Measurements from ENCODE around the gene LMAN2L.

Gene LMAN2L

DNA sequence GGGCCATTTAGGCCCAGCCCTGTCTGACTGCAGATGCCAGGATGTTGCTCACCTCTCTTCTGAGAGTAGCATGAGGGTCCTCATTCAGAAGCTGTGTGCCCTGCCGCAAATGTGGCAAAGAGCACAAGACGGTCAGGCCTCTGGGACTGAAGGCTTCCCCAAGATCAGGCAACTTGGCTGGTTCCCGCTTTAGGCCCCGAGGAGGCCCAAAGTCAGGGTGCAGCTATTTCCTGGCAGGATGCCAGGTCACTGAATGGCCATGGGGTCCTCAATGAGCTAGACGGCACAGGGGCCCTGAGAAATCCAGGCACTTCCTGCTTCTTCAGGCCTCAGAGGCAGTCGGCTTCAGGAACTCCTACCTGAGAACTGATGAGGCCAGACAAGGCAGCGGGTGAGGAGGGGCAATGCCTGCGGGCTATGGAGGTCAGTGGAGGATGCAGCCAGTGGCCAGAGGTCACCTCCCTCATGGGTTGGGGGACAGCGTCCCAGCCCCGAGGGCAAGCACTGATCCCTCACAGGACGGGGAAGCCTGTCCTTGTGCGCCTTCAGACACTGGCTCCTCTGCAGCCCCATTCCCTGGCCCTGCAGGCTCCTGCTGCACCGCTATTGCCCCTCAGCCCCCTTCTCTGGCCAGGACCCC, 44.9 kb downstream of the LMAN2L start:
- TF ChIP-seq, protein P1, sequence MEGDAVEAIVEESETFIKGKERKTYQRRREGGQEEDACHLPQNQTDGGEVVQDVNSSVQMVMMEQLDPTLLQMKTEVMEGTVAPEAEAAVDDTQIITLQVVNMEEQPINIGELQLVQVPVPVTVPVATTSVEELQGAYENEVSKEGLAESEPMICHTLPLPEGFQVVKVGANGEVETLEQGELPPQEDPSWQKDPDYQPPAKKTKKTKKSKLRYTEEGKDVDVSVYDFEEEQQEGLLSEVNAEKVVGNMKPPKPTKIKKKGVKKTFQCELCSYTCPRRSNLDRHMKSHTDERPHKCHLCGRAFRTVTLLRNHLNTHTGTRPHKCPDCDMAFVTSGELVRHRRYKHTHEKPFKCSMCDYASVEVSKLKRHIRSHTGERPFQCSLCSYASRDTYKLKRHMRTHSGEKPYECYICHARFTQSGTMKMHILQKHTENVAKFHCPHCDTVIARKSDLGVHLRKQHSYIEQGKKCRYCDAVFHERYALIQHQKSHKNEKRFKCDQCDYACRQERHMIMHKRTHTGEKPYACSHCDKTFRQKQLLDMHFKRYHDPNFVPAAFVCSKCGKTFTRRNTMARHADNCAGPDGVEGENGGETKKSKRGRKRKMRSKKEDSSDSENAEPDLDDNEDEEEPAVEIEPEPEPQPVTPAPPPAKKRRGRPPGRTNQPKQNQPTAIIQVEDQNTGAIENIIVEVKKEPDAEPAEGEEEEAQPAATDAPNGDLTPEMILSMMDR (IDR thresholded peaks at IDR 0.05; ENCODE audit: low read depth, low read length), result no peak
- TF ChIP-seq MYC (IDR thresholded peaks at IDR 0.05; ENCODE audit: low read depth, low read length), result no peak
- TF ChIP-seq POLR2A (IDR thresholded peaks at IDR 0.05; ENCODE audit: extremely low read depth, insufficient read length), result no peak
- TF ChIP-seq MAX (IDR thresholded peaks at IDR 0.05; ENCODE audit: low read depth, low read length), result no peak
- DNase-seq (ENCODE audit: low read depth), result no peak
- no peak overlapping the region for H3K4me3 ChIP-seq (ENCODE audit: low read depth, low read length)

- no peak for DNase-seq (ENCODE audit: low read depth)
- no peak for TF ChIP-seq POLR2A (IDR thresholded peaks at IDR 0.05; ENCODE audit: extremely low read depth, insufficient read length)
- no peak for TF ChIP-seq MAX (IDR thresholded peaks at IDR 0.05; ENCODE audit: low read depth, low read length)
- no peak overlapping the region for H3K4me3 ChIP-seq (ENCODE audit: low read depth, low read length)
Observed at GRCh38 chr2:96694279-96694678, 45.6 kb downstream of the LMAN2L start.

DNA sequence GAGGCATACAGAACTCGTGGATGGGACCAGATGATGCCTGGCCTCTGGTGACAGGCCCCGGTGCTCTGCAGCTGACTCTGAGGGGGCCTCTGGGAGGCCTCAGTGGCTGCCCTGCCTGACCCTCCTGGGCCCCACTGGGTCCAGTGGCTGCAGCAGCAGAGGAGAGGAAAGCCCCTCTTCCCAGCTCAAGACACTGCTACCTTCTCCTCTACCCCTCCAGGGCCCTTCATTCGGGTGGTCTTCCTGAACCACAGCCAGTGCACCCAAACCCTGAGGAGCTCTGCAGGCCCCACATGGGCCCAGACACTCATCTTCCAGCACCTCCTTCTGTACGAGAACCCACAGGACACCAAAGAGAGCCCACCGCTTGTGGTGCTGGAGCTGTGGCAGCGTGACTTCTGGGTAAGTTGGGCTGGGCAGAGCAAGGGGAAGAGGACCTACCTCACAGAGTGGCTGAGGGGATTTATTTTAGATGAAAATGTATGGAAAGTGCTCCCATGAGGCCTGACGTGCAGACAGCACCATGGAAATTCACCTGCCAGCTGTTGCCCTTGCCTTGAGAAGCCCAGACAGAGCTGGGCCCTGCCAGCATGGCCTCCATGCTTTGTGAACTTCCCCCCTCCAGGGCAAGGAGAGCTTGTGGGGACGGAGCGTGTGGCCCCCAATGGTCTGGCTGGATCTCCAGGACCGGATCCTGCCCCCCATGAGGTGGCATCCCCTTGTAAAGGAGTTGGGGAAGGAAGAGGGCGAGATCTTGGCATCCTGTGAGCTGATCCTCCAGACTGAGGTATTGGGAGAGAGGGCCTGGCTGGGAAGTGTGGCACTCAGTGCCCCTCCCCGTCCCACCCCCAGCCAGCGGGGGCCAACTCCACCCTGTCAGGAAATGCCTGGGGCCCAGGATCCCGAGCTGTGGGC, 46.3 kb downstream of the LMAN2L start:
- no peak for DNase-seq (ENCODE audit: low read depth)
- H3K4me3 ChIP-seq (ENCODE audit: low read depth, low read length), result no peak overlapping the region
- TF ChIP-seq MAX (IDR thresholded peaks at IDR 0.05; ENCODE audit: low read depth, low read length), result no peak
- TF ChIP-seq POLR2A (IDR thresholded peaks at IDR 0.05; ENCODE audit: extremely low read depth, insufficient read length), result no peak
- no peak for TF ChIP-seq MYC (IDR thresholded peaks at IDR 0.05; ENCODE audit: low read depth, low read length)

- no peak for DNase-seq (ENCODE audit: low read depth)
- no peak overlapping the region for H3K4me3 ChIP-seq (ENCODE audit: low read depth, low read length)
- no peak for TF ChIP-seq MAX (IDR thresholded peaks at IDR 0.05; ENCODE audit: low read depth, low read length)
Observed at GRCh38 chr2:96692094-96692971, 47.5 kb downstream of the LMAN2L start.

- no peak for DNase-seq (ENCODE audit: low read depth)
- TF ChIP-seq MYC (IDR thresholded peaks at IDR 0.05; ENCODE audit: low read depth, low read length), result no peak
- TF ChIP-seq, protein P1 (IDR thresholded peaks at IDR 0.05; ENCODE audit: low read depth, low read length), result no peak
- TF ChIP-seq MAX (IDR thresholded peaks at IDR 0.05; ENCODE audit: low read depth, low read length), result no peak
- TF ChIP-seq POLR2A (IDR thresholded peaks at IDR 0.05; ENCODE audit: extremely low read depth, insufficient read length), result no peak
Observed at GRCh38 chr2:96691022-96691612, 48.7 kb downstream of the LMAN2L start.

DNA sequence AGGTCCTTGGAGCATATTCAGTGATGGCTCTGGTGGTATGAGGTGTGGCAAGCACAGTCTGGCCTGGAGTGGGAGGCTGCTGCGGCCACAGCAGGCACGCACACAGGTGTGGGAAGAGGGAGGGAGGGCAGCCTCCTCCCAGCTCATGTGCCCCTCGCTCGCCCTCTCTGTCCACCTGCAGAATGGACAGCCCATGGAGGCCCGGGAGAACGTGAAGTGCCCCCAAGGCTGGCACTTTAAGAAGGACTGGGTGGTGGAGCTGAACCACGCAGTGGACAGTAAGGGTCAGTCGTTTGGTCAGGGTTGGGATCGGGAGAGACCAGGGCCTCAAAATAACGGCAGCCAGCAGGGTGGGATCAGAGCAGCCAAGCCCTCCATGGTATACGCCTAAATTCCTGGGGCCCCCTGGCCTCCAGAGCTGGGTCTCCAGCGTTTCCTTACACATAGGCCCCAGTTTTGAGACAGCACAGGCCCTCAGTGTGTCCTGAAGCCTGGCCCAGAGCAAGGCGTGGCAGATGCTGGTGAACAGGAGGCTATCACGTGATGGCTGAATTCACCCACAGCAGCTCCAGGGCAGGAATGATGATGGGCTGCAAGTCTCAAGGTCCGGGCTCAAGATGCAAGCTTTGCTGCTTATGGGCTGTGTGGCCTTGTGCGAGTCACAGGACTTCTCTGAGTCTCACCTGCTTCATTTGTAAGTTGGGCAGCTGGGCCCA, 49.4 kb downstream of the LMAN2L start:
- TF ChIP-seq, protein P1 (IDR thresholded peaks at IDR 0.05; ENCODE audit: low read depth, low read length), result no peak
- no peak for TF ChIP-seq POLR2A (IDR thresholded peaks at IDR 0.05; ENCODE audit: extremely low read depth, insufficient read length)
- TF ChIP-seq MAX (IDR thresholded peaks at IDR 0.05; ENCODE audit: low read depth, low read length), result no peak
- no peak for DNase-seq (ENCODE audit: low read depth)
- no peak overlapping the region for H3K4me3 ChIP-seq (ENCODE audit: low read depth, low read length)

More at GRCh38 chr2:96691022-96691612, 48.7 kb downstream of the LMAN2L start:
- no peak overlapping the region for H3K4me3 ChIP-seq (ENCODE audit: low read depth, low read length)
